PFSK-1 (cell line): ENCODE measurements around the gene ZNF827.

Experiments used
- FOXP2 ChIP-seq: optimal IDR thresholded peaks from 2 replicates; pipeline ENCODE3; 2011; ENCODE audit warnings: borderline replicate concordance, control low read depth, inconsistent platforms; ENCODE audit not compliant: insufficient read depth; ENCODE audit errors: extremely low read length, extremely low read depth
- POLR2AphosphoS5 ChIP-seq: IDR thresholded peaks from 2 replicates; pipeline ENCODE4 v1.6.1; 2012; ENCODE audit warnings: low read depth, mild to moderate bottlenecking, control low read depth, low read length, moderate library complexity
- SIN3A ChIP-seq: IDR thresholded peaks from 2 replicates; pipeline ENCODE4 v1.6.1; 2012; ENCODE audit warnings: mild to moderate bottlenecking, low read length, moderate library complexity, borderline replicate concordance; ENCODE audit not compliant: insufficient read depth

DNA sequence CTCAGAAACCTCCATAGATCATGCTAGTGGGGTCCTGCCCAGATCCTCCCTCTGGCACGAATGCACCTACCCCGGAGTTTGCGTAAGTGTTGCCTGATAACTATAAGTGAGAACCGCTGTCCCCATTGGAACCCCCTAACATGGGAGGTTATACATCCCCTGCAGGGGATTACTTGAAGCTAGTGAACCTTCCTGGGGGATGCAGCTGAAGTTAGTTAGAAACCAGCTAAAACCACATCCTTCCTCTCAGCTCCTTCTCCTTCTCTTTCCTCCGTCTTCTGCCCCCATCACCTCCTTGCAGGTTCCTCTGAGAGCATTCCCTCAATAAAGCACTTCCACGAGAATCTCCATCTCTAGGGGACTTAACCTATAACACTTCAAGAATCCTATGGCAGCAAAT, 95.0 kb downstream of the ZNF827 start:
- TF ChIP-seq POLR2AphosphoS5 (no peak), FOXP2 (no peak), SIN3A (no peak)
